ENCODE measurements around the gene ACKR3. TPM values are rescaled to one million over a fixed set of nuclear protein-coding genes. Genes with fewer than 3 reads are reported as not detected.
A peak's percentile ranks its signal among the peaks of the same experiment; 100 is the strongest.

The ACKR3 gene
- total and polyA plus RNA-seq, 10 of the 15 experiments (the other 5 are each of a cell fraction or from before 2014, with no cell fraction given) = 3.0 to 154 (median 6.4) TPM

DNA sequence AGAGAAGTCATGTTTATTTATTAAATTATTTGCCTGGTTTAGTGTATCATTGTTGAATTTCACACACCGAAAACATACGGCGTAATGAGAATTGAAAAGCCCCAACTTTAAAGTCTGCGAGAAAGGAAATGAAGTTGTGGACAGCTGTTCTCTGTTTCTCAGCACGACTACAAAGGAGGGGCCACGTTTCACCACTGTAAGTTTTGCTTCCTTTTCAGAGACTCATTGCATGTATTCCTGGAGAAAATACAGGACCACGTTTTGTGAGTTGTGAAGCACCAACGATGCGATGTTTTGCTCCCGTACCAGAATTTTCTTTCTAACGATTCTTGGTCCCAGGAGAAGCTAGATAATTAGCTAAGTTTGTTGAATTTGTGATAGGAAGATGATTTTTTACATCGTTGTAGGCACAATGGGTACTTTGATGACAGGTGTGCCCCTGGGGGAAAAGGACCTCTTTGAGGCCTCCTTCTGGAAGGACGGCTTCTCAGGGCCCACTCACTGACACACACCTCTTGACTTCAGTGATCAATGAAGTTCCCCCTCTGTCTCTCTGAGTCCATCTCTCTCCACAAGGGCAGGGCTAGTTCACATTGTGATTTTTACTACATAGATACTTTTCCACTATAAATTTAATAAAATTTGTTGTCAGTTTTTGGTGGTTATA is 23.7 kb upstream of the ACKR3 start (continued):
- TF ChIP-seq, protein P1, sequence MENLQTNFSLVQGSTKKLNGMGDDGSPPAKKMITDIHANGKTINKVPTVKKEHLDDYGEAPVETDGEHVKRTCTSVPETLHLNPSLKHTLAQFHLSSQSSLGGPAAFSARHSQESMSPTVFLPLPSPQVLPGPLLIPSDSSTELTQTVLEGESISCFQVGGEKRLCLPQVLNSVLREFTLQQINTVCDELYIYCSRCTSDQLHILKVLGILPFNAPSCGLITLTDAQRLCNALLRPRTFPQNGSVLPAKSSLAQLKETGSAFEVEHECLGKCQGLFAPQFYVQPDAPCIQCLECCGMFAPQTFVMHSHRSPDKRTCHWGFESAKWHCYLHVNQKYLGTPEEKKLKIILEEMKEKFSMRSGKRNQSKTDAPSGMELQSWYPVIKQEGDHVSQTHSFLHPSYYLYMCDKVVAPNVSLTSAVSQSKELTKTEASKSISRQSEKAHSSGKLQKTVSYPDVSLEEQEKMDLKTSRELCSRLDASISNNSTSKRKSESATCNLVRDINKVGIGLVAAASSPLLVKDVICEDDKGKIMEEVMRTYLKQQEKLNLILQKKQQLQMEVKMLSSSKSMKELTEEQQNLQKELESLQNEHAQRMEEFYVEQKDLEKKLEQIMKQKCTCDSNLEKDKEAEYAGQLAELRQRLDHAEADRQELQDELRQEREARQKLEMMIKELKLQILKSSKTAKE (IDR thresholded peaks at IDR 0.05; ENCODE audit: low read depth, poor library complexity, severe bottlenecking) = no peak
- peak; percentile 13; the same call in 1 of the 2 replicates for TF ChIP-seq TBL1XR1 (IDR thresholded peaks at IDR 0.05; ENCODE audit: low read depth, low read length)
- TF ChIP-seq TAF1 (IDR thresholded peaks at IDR 0.05; ENCODE audit: borderline replicate concordance, low read depth, low read length) = no peak
- 0 out of 2 replicates have a peak, but pooled peaks have one; percentile 7 for TF ChIP-seq MLLT1 (IDR thresholded peaks at IDR 0.05)
- TF ChIP-seq FOXM1 (IDR thresholded peaks at IDR 0.05; ENCODE audit: low read depth, low read length) = peak; percentile 60; the same call in 1 of the 2 replicates

DNA sequence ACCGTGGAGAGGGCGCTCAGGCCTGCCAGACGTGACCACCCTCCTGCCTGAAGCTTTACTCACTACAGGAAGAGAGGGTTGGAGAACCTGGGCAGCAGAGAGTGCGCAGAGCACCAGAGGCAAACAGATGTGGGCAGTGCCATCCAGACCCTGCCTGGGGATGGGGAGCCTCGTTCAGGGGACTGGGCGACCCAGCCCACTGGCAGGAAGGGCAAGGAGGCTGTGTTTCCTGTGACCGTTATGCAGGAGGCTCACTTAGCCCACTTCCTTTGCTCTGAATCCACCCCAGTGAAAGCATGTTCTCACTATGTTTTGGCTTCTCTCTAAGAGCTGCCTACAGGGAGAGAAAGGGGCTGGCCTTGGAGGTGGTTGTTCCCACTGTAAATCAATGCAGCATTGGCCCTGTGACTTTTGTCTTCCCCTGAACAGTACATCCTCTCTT is 23.0 kb upstream of the ACKR3 start:
- WGBS (ENCODE audit: insufficient coverage, insufficient replicate concordance, low lambda C conversion rate, missing lambda C conversion rate) = 31% methylated on average over 7 of the region's 7 CpGs
- Histone ChIP-seq H3K27ac (ENCODE audit: control insufficient read depth, insufficient read depth) (peak overlapping the region; percentile 89), H3K36me3 (ENCODE audit: control insufficient read depth in 2 of 2, insufficient read depth in 2 of 2, low read length in 1 of 2) (no peaks in the 10 kb centered on the region), H3K9ac (ENCODE audit: control insufficient read depth, insufficient read depth, low read length) (peak overlapping the region; percentile 57), H3K4me2 (ENCODE audit: control insufficient read depth, insufficient read depth) (peak overlapping the region; percentile 36), H3K9me3 (replicated peaks; ENCODE audit: control insufficient read depth, insufficient read depth, low read length) (peaks cover 5% of the 10 kb centered on the region; the same call in 2 of the 3 replicates), H2AFZ (ENCODE audit: control insufficient read depth, low read depth, low read length) (peak overlapping the region; percentile 66), H3K4me3 (no peak overlapping the region; the same call in 1 of the 2 replicates), H3K4me1 (ENCODE audit: control insufficient read depth, insufficient read depth, low read length) (peaks cover 61% of the 10 kb centered on the region), H3K27me3 (replicated peaks in 1 of 2; ENCODE audit: control insufficient read depth in 2 of 2, insufficient read depth in 2 of 2, low read length in 1 of 2) (no peaks in the 10 kb centered on the region), H4K20me1 (ENCODE audit: control insufficient read depth, insufficient read depth) (no peaks in the 10 kb centered on the region), H3K79me2 (ENCODE audit: control insufficient read depth, insufficient read depth, low read length) (no peaks in the 10 kb centered on the region; the same call in 1 of the 2 replicates)
- CTCF ChIA-PET = interaction anchor here (1.0 to 8.5 kb wide), 7 partner anchors 9 to 33 kb away, joined by 3 to 57 read pairs (median 10); partner anchors contain the start of gene ACKR3
- POLR2A ChIA-PET = interaction anchor here (1.2 to 3.9 kb wide), 5 partner anchors 11 to 33 kb away, joined by 3 to 31 read pairs (median 17); partner anchors contain the start of gene ACKR3
- RAD21 ChIA-PET (ENCODE audit: unreplicated experiment) = interaction anchor here (1.1 to 5.0 kb wide), 7 partner anchors 9 to 515 kb away, joined by 3 to 68 read pairs (median 17); partner anchors contain the start of gene ACKR3
- FAIRE-seq (peak; percentile 62), DNase-seq (ENCODE audit: low read depth, low spot score) (peak; percentile 56), ATAC-seq (peak; percentile 32)
- SMC1A ChIA-PET (ENCODE audit: uncharacterized antibody, unreplicated experiment) = interaction anchor here (1.0 to 9.0 kb wide), 12 partner anchors 8 to 55 kb away, joined by 3 to 111 read pairs (median 12); partner anchors contain the start of gene ACKR3
- no TSS peak for BruUV-seq (replicated peaks)
- intact Hi-C loops (cut with micrococcal nuclease; ENCODE audit: unreplicated experiment) = loop anchor here (2.0 to 10.0 kb wide), 2 partner anchors 34 to 1148 kb away; no protein-coding TSS in a partner anchor
- in situ Hi-C loops (cut with MboI) = no loop called here
- TF ChIP-seq ESRRA (IDR thresholded peaks at IDR 0.05; ENCODE audit: low read length) (no peak), NRF1 (conservative IDR thresholded peaks at IDR 0.05; ENCODE audit: low read depth, low read length) (no peak), STAT3 (IDR thresholded peaks at IDR 0.05; ENCODE audit: low read depth, low read length) (no peak), MEF2A (IDR thresholded peaks at IDR 0.05; ENCODE audit: insufficient read depth, low read depth, low read length) (no peak), IKZF2 (IDR thresholded peaks at IDR 0.05) (peak in 1 of 2 experiments; percentile 36; a peak in 1 of 4 replicates), SUZ12 (IDR thresholded peaks at IDR 0.05; ENCODE audit: unreplicated experiment) (no peak), TAF1 (IDR thresholded peaks at IDR 0.05; ENCODE audit: borderline replicate concordance, low read depth, low read length) (peak; percentile 32; the same call in 1 of the 2 replicates), ETV6 (conservative IDR thresholded peaks at IDR 0.05 in 1 of 2, IDR thresholded peaks at IDR 0.05 in 1 of 2; ENCODE audit: borderline replicate concordance in 1 of 2, low read depth in 1 of 2) (peak in 1 of 2 experiments; percentile 71; a peak in 1 of 4 replicates), SMC3 (IDR thresholded peaks at IDR 0.05; ENCODE audit: borderline replicate concordance, low read length) (no peak), EGR1 (IDR thresholded peaks at IDR 0.05; ENCODE audit: borderline replicate concordance in 1 of 2, low read depth in 2 of 2, low read length in 2 of 2) (0 out of 3 replicates have a peak, but pooled peaks of 1 of the 2 experiments have one; percentile 5), PAX8 (IDR thresholded peaks at IDR 0.05) (no peak), EZH2 (IDR thresholded peaks at IDR 0.05; ENCODE audit: borderline replicate concordance, control insufficient read depth, low read depth, low read length) (no peak)
